Fibroblast of pulmonary artery (primary cell): ENCODE results near the gene TMEM98.

Source experiments
- DNase-seq: peaks from one replicate; pipeline ENCODE4 v3.0.0-alpha.2; 2010; ENCODE audit warnings: low read depth
- H3K4me3 ChIP-seq: replicated peaks from 2 replicates; pipeline ENCODE4 v1.5.1; 2011; ENCODE audit warnings: low read depth, mild to moderate bottlenecking, control low read depth, low read length, moderate library complexity
- TF ChIP-seq, protein P1 (sequence below): IDR thresholded peaks from 2 replicates; pipeline ENCODE4 v1.5.1; 2011; ENCODE audit warnings: mild to moderate bottlenecking, control low read depth, low read length, inconsistent platforms; ENCODE audit errors: missing control alignments

TMEM98 gene

DNA sequence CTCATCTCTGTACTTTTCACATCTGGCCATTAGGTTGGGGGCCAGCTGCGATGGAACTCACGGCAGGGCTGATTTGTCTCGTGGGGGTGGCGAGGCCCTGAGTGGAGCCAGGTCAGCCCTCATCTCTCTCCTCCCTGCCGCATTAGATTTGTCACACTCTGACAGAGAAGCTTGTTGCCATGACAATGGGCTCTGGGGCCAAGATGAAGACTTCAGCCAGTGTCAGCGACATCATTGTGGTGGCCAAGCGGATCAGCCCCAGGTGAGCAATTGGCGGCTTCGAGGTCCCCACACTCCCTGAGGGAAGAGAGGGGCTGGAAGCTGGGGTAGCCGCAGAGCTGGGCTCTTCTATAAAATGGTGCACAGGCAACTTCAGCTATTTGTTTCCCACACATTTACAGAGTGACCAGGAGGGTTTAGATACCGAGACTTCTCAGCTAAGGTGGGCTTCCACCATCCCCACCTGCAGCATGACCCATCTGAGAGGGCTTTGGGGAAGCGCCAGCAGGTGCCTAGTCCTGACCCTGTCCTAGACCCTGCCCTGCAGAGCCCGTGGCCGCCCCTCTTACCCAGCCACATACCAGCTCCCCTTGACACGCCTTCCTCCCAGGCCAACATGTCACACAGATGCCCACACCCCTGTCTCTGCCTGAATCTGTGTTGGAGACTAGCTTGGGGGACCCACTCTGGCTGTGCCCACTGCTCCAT lies 8.4 kb downstream of the TMEM98 start:
- no peak for DNase-seq
- TF ChIP-seq, protein P1, sequence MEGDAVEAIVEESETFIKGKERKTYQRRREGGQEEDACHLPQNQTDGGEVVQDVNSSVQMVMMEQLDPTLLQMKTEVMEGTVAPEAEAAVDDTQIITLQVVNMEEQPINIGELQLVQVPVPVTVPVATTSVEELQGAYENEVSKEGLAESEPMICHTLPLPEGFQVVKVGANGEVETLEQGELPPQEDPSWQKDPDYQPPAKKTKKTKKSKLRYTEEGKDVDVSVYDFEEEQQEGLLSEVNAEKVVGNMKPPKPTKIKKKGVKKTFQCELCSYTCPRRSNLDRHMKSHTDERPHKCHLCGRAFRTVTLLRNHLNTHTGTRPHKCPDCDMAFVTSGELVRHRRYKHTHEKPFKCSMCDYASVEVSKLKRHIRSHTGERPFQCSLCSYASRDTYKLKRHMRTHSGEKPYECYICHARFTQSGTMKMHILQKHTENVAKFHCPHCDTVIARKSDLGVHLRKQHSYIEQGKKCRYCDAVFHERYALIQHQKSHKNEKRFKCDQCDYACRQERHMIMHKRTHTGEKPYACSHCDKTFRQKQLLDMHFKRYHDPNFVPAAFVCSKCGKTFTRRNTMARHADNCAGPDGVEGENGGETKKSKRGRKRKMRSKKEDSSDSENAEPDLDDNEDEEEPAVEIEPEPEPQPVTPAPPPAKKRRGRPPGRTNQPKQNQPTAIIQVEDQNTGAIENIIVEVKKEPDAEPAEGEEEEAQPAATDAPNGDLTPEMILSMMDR: no peak

DNA sequence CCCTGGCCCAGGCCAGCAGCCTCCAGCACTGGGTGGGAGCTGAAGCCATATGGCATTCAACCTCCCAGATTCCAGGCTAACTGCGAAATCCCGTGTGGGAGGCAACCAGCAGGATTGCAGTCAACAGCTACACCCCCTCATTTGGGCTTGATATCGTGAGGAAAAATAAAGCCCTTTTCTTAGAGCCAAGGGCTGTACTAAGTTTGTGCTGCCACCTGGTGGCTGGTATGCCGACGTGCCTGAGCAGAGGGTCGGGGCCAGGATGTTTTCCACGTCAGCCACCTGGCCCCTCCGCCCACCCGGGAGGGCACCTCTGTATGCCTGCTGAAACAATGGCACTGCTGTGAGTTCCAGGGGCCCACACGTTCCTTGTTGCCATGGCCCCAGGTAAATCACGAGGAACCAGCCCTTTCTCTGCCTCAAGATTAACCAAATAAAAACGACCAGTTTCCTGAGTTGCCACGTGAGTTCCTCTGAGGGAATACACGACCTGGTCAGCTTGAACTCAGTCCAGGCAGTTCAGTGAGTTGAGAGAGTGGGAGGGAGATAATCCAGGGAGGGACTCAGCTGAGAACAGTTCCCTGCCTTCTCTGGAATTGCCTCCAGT lies 9.0 kb downstream of the TMEM98 start:
- TF ChIP-seq, protein P1: peak; percentile 84
- no peak overlapping the region for H3K4me3 ChIP-seq
- peak; percentile 93 for DNase-seq

More for the DNA sequence above, 8.4 kb downstream of the TMEM98 start:
- no peak overlapping the region for H3K4me3 ChIP-seq

DNA sequence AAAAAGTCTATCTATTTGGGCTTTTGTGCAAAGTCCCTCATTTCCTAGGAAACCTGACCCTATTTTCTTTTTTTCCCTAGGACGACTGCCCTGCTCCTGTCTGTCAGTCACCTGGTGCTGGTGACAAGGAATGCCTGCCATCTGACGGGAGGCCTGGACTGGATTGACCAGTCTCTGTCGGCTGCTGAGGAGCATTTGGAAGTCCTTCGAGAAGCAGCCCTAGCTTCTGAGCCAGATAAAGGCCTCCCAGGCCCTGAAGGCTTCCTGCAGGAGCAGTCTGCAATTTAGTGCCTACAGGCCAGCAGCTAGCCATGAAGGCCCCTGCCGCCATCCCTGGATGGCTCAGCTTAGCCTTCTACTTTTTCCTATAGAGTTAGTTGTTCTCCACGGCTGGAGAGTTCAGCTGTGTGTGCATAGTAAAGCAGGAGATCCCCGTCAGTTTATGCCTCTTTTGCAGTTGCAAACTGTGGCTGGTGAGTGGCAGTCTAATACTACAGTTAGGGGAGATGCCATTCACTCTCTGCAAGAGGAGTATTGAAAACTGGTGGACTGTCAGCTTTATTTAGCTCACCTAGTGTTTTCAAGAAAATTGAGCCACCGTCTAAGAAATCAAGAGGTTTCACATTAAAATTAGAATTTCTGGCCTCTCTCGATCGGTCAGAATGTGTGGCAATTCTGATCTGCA lies 12.9 kb downstream of the TMEM98 start:
- no peak for DNase-seq
- TF ChIP-seq, protein P1: no peak

DNA sequence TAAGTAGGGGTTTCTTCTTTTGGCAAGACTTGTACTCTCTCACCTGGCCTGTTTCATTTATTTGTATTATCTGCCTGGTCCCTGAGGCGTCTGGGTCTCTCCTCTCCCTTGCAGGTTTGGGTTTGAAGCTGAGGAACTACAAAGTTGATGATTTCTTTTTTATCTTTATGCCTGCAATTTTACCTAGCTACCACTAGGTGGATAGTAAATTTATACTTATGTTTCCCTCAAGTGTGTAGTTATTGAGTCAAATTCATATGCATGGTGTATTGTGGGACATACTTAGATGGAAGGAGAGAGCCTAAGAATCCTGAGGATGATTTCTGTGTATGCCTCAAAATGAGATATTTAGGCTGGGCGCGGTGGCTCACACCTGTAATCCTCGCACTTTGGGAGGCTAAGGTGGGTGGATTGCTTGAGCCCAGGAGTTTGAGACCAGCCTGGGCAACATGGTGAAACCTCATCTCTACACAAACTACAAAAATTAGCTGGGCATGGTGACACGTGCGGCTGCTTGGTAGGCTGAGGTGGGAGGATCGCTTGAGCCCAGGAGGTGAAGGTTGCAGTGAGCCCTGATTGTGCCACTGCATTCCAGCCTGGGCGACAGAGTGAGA lies 13.6 kb downstream of the TMEM98 start:
- no peak overlapping the region for H3K4me3 ChIP-seq
- TF ChIP-seq, protein P1: peak; percentile 38

More for the DNA sequence above, 12.9 kb downstream of the TMEM98 start:
- no peak overlapping the region for H3K4me3 ChIP-seq

DNA sequence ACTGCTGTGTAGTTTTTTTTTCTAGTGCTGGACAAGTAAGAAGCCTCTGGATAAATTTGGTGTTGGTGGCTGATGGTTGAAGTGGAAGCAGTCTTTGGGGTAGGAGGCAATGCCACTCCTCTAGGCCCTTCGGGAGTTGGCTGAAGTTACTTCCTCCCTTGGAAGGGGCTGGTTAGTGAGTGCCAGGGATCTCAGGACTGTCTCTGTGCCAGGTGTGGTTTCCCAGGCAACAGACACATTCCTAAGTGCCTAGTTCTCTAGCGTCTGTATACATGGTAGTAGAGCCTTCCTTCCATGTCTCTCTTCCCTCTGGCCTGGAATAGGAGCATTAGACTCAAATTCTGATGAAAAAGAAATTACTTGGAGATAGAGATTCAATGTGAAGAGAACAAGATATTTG lies 15.3 kb downstream of the TMEM98 start:
- DNase-seq: peak; percentile 39
- TF ChIP-seq, protein P1: no peak
- H3K4me3 ChIP-seq: no peak overlapping the region

More for the DNA sequence above, 13.6 kb downstream of the TMEM98 start:
- no peak for DNase-seq

DNA sequence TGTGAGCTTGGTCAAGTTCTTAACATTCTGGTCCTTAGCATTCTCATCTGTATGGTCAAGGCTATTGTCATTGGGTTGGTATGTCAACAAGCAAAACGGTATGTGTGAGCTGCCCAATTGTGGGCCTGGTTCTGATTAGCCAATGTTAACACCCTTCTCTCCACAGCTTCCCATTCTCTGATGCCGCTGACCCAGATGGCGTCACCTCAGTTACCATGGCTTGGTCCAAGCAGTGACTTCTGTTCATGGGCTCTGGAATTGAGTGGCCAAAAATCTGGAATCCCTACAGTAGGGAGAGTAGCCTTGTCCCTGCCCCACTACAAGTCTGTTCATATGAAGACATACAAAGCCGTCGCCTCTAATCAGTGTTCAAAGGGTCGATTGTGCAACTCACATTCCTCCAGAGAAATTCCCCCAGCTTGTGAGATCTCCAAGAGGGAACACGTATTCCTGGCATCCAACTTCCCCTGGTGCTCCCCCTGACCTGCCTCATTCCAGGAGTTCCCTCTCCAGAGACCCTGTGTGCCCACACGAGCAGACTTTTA lies 15.8 kb downstream of the TMEM98 start:
- DNase-seq: peak; percentile 90
- TF ChIP-seq, protein P1: no peak
- H3K4me3 ChIP-seq: no peak overlapping the region
